Right cardiac atrium (tissue), 5 donors: ENCODE results near the gene TEX26. TPM values are rescaled to one million over a fixed set of nuclear protein-coding genes. Genes with fewer than 3 reads are reported as not detected.

Source experiments
- ATAC-seq, 2 donors: fragments of 200-7000 bp; cut with Tn5 transposase; one replicate each; pipeline versions ENCODE4 v1.8.0 to v1.9.1; 2020; ENCODE audit warnings: moderate library complexity in 2 of 2, mild to moderate bottlenecking in 1 of 2
- DNase-seq, 3 donors: peaks; one replicate each; pipeline ENCODE4 v3.0.0-alpha.2; 2020
- H3K27ac ChIP-seq: one replicate; pipeline ENCODE4 v1.5.1; 2013; ENCODE audit warnings: mild to moderate bottlenecking, low read length, control low read depth, moderate library complexity
- H3K27me3 ChIP-seq: one replicate; pipeline ENCODE4 v1.6.1; 2013; ENCODE audit not compliant: control insufficient read depth, insufficient read depth
- H3K4me1 ChIP-seq: one replicate; pipeline ENCODE4 v1.6.1; 2013; ENCODE audit warnings: low read length; ENCODE audit not compliant: control insufficient read depth, insufficient read depth
- H3K4me3 ChIP-seq: one replicate; pipeline ENCODE4 v1.5.1; 2013; ENCODE audit warnings: low read length, control low read depth
- H3K9me3 ChIP-seq: one replicate; pipeline ENCODE4 v1.6.1; 2013; ENCODE audit warnings: low read length; ENCODE audit not compliant: control insufficient read depth
- WGBS: extraction: QIAGEN DNeasy Blood & Tissue Kit; methylation state at CpG from one replicate; pipeline ENCODE4 v1.1.7; 2013; 5-methylcytosine and 5-hydroxymethylcytosine counted together
- intact Hi-C, 4 donors: fragments of 100-400 bp; cut with DNase I; formaldehyde crosslinking; loops; one replicate each; pipeline versions ENCODE4 v1.11.0 to v1.14.0; 2022 to 2023
- polyA plus RNA-seq: library from polyadenylated mRNA; stranded (reverse); fragments of 200-250 nt; gene quantifications from one replicate; pipeline ENCODE4 v1.2.3, GENCODE V29; 2013
- total RNA-seq, 4 donors: library from RNA; stranded (reverse); fragmentation: NEBNext Ultra II Directional; extraction: Animal tissue kit (Norgen Biotek cat#: 25700); gene quantifications; one replicate each; pipeline ENCODE4 v1.2.1, GENCODE V29; 2021
- donor health status: healthy with polysubstance abuse.
- donor health status: DM: no; HTN: yes; CAD: no.
- donor health status: DM: no; HTN: no; CAD: no.
- donor health status: DM: no; HTN: yes; CAD: no; lungs with severe emphysema.
- donor health status: DM: yes; HTN: yes; CAD: no.

TEX26 gene
- total and polyA plus RNA-seq, 5 donors = 0.27 TPM; not detected in 4

DNA sequence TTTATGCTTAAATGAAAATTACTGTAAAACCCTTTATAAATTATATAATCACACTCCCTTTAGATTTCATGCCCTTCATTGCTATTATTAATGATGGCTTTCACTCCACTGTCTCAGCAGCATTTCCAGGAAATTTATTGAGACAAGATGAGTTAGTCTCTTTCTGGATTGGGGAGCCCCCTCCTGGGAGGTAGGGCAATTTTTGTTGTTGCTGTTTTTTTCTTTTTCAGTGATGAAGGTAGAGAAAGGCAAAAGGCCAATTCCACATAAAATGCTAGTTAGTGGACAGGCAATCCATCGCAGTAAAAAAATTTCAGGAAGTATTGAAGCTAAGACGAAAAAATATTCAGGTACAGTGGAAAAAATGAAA lies 80.2 kb downstream of the TEX26 start:
- Histone ChIP-seq H3K4me1 (no peaks in the 10 kb centered on the region), H3K4me3 (no peak overlapping the region), H3K27ac (no peak overlapping the region), H3K27me3 (no peaks in the 10 kb centered on the region), H3K9me3 (no peaks in the 10 kb centered on the region)
- 67% methylated on average over 2 of the region's 2 CpGs for WGBS
- intact Hi-C loops = no loop called here
- DNase-seq = no peak
- ATAC-seq = no peak

DNA sequence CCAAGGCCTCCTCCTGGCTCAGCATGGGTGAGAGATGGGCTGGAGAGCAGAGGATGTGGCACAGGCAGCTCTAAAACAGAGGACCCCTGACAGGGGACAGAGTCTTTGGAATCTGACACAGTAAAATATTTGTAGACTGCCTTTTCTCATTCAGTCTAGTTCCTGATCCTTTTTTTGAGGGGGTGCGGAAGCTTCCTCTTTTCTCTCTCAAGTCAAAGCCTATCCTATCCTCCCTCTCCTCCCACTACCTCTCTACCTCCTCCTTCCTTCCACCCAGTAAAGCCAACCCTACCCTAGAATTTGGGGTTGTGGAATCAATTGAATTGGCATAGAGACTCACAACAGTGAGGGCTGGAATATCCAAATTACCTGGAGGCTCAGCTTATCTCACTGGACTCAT lies 82.0 kb downstream of the TEX26 start:
- ATAC-seq (no peak), DNase-seq (no peak)
- WGBS = 92% methylated on average over 1 of the region's 1 CpG
- Histone ChIP-seq H3K4me3 (no peak overlapping the region), H3K9me3 (no peaks in the 10 kb centered on the region), H3K27me3 (no peaks in the 10 kb centered on the region), H3K4me1 (no peaks in the 10 kb centered on the region), H3K27ac (no peak overlapping the region)
- intact Hi-C loops = no loop called here

DNA sequence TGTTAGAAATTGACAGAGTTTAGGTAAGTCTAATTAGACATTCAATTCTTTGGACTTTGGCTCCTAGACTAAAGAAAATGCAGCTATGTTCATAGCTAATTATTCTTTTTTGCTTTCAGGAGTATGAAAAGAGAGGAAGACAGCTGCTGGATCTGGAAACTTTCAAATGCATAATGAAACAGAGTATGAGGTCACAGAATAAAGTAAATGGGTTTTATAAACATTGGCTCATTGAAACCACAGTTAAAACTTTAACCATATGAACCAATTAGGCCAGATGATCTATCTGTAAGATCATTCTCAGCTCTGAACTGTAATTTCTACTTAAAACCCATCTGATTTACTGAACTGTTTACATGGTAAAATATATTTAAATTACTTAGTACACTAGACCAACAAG lies 82.7 kb downstream of the TEX26 start:
- DNase-seq (no peak), ATAC-seq (no peak)
- Histone ChIP-seq H3K27me3 (no peaks in the 10 kb centered on the region), H3K9me3 (no peaks in the 10 kb centered on the region), H3K4me1 (no peaks in the 10 kb centered on the region), H3K27ac (no peak overlapping the region), H3K4me3 (no peak overlapping the region)
- intact Hi-C loops = no loop called here

DNA sequence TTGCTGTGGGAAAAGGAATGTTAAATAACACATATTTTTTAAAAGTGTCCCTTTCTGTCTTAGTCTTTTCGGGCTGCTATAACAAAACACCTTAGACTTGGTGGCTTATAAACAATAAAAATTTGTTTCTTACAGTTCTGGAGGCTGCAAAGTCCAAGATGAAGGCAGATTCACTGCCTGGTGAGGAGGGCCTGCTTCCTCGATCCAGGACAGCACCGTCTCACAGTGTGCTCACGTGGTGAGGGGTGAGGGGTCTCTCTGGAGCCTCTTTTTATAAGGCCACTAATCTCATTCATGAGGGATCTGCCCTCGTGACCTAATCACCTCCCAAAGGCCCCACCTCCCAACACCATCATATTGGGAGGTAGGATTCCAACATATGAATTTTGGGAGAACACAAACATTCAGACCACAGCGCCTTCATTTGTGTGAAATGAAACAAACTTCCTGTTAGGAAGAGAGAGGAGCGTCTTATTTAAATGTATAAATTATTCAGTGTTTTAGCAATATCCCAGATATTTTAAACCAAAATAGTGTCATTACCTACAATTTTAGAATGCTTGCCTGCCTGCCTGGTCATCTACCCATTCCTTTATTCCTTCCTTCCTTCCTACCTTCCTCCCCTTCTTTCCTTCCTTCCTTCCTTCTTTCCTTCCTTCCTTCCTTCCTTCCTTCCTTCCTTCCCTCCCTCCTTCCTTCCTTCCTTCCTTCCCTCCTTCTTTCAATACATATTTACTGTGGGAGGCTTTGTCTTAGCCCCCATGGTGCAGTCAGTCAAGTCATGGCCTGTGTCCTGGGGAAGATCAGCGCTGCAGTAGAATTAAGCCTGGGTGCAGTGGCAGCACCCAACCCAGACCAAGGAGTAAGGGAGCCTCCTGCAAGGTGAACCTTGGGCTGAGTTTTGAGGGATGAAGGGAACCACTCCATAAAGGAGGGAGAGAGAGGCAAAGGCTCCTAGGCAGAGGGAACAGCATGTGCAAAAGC lies 84.2 kb downstream of the TEX26 start:
- H3K4me1 ChIP-seq = no peaks in the 10 kb centered on the region
- DNase-seq = no peak
- H3K27me3 ChIP-seq = no peaks in the 10 kb centered on the region
- H3K9me3 ChIP-seq = no peaks in the 10 kb centered on the region
- 84% methylated on average over 8 of the region's 8 CpGs for WGBS
- no peak overlapping the region for H3K27ac ChIP-seq
- ATAC-seq = no peak
- H3K4me3 ChIP-seq = no peak overlapping the region
- intact Hi-C loops = no loop called here

DNA sequence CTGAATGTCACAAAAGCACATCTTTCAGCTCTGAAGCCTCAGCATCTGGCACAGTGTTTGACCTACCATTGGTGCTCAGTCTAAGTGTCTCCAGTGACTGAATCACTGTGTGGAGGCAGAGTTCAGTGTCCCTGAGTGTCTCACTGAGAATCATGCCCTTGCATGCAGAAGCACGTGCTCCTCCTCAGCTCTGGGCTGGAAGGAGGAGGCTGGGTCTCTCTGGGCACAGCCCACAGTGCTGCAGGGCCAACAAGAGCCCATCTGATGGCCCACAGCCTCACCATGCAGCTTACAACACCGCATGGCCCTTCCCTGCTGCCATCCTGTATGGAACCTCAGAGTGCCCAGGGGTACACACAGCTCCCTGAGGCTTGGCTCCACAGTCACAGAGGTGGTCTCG lies 86.1 kb downstream of the TEX26 start:
- 91% methylated on average over 3 of the region's 3 CpGs for WGBS
- H3K27ac ChIP-seq = no peak overlapping the region
- H3K27me3 ChIP-seq = no peaks in the 10 kb centered on the region
- H3K4me1 ChIP-seq = no peaks in the 10 kb centered on the region
- DNase-seq = no peak
- intact Hi-C loops = no loop called here
- H3K4me3 ChIP-seq = no peak overlapping the region
- ATAC-seq = no peak
- no peaks in the 10 kb centered on the region for H3K9me3 ChIP-seq

DNA sequence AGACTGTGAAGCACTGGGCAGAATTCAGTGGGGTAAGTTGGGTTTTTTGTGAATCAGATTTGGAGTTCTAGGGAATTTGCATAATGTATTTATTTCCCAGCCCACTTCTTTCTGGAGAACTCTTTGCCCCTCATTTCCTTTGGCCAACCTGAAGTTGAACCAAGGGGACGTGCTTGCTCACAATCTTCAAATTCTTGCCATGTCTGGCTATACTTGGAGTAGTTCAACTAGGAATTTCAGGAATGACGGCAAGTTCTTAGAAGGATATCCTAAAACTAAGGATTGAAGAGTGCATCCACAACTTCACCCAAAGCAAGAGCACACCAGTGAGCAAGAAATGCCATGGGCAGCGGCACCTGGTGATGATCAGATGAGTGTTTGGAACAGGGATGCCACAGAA lies 88.5 kb downstream of the TEX26 start:
- H3K9me3 ChIP-seq = no peaks in the 10 kb centered on the region
- intact Hi-C loops = no loop called here
- H3K27me3 ChIP-seq = no peaks in the 10 kb centered on the region
- DNase-seq (no peak), ATAC-seq (no peak)
- no peak overlapping the region for H3K4me3 ChIP-seq
- no peak overlapping the region for H3K27ac ChIP-seq
- WGBS = 68% methylated on average over 3 of the region's 3 CpGs
- no peaks in the 10 kb centered on the region for H3K4me1 ChIP-seq

DNA sequence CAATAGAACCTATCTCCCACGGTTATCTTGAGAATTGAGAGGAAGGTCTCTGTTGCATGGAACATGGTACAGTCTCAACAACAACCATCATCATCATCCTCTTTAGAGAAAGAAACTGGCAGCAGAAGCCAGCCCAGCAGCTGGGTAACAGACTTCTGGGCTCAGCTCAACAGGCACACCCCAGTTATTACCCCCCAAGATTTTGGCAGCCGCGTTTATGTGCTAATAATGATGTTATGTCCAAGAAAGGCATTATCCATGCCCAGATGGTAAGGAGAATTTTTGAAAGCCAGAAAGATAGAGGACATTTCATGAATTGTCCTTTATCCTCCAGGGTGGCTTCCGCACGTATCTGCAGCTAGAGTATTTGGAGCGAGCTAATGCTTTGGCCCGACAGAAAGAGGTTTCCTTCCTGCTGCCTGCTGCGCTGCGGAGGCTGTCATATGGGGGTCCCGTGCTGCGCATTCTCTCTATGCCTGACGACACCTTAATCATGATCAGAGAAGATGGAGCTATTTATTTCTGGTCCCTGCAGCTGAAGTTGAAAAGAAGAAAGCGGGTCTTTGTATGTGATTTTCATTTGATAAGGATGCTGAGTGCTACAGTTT lies 89.9 kb downstream of the TEX26 start:
- H3K27me3 ChIP-seq = no peaks in the 10 kb centered on the region
- no peak overlapping the region for H3K27ac ChIP-seq
- intact Hi-C loops = no loop called here
- no peak overlapping the region for H3K4me3 ChIP-seq
- 49% methylated on average over 13 of the region's 13 CpGs for WGBS
- DNase-seq (no peak), ATAC-seq (no peak)
- H3K4me1 ChIP-seq = no peaks in the 10 kb centered on the region
- no peaks in the 10 kb centered on the region for H3K9me3 ChIP-seq

DNA sequence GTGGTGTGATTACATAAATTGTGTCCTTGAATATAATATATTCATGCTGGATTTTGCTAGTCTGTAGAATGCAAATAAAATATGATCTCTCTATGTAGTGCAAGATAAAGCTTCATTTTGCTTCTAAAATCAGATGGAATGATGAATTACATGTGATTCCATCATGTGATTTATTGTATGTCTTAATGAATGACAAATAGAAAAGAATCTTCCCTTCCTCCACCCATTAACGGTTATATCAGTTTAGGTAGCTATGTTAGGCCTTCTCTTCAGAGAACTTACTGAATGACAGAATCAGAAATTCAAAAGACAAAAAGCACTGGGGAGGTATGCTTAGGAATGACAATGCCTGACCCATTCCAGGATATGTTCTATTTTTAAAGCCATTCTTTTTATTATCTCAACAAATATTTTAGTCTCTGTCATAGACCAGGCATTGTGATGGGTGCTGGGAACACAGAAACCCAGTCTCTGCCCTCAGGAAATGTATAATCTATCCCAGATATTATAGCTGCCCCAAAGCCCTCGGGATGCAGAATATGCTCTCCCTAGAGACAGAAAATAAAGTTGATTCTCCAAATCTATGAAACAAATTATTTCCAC lies 90.6 kb downstream of the TEX26 start:
- Histone ChIP-seq H3K9me3 (no peaks in the 10 kb centered on the region), H3K27me3 (no peaks in the 10 kb centered on the region), H3K27ac (no peak overlapping the region), H3K4me1 (no peaks in the 10 kb centered on the region), H3K4me3 (no peak overlapping the region)
- 36% methylated on average over 2 of the region's 2 CpGs for WGBS
- no peak for ATAC-seq
- no peak for DNase-seq
- intact Hi-C loops = no loop called here

Other genes starting within 250 kb of the TEX26 start
- 10 to 100 TPM in 1 of 4 donors, 1 to 10 TPM in 3; 3.3 to 12.4 (median 8.2) TPM for gene ALOX5AP, start 197.1 kb upstream of the TEX26 start, total RNA-seq
- gene ALOX5AP, start 197.1 kb upstream of the TEX26 start, polyA plus RNA-seq = 1.9 TPM
- 10 to 100 TPM in 1 of 4 donors, 1 to 10 TPM in 3; 5.4 to 22.2 (median 8.5) TPM for gene MEDAG, start 26.4 kb upstream of the TEX26 start, total RNA-seq
- gene MEDAG, start 26.4 kb upstream of the TEX26 start, polyA plus RNA-seq = 7.3 TPM
- 100 to 1,000 TPM in 1 of 4 donors, 10 to 100 TPM in 3; 44.5 to 108 (median 71.6) TPM for gene HSPH1, start 229.2 kb downstream of the TEX26 start, total RNA-seq
- 42.1 TPM for gene HSPH1, start 229.2 kb downstream of the TEX26 start, polyA plus RNA-seq